Panc1 (cell line): ENCODE measurements around the gene GMFB. TPM values are rescaled to one million over a fixed set of nuclear protein-coding genes. Genes with fewer than 3 reads are reported as not detected.

Experiments used
- ATAC-seq: fragments of 200-7000 bp; cut with Tn5 transposase; 2 replicates; pipeline ENCODE4 v1.9.1; 2020; ENCODE audit warnings: mild to moderate bottlenecking, moderate library complexity
- BruUV-seq: library from RNA; stranded (reverse); fragments of 400-500 nt; replicated peaks from 2 replicates; lab custom pipeline; 2021; lab: Mats Ljungman, UMichigan
- CTCF ChIA-PET: fragments of 300-600 bp; sonication (Branson Sonifier 250); formaldehyde crosslinking; loops from one replicate; lab custom pipeline; 2022; ENCODE audit warnings: antibody characterized with exemption; lab: Charles Lee
- POLR2A ChIA-PET: fragments of 300-600 bp; sonication (Branson Sonifier 250); formaldehyde crosslinking; loops from one replicate; lab custom pipeline; 2022; ENCODE audit warnings: antibody characterized with exemption; lab: Charles Lee
- DNase-seq: peaks from one replicate; pipeline ENCODE4 v3.0.0-alpha.2; 2010; ENCODE audit warnings: low read depth, low spot score
- H3K27ac ChIP-seq: 2 replicates; pipeline ENCODE4 v1.5.1; 2011; ENCODE audit warnings: mild to moderate bottlenecking, low read length, inconsistent platforms
- H3K27me3 ChIP-seq: fragments of 200-500 bp; sonication (Bioruptor generic); 2 replicates; pipeline ENCODE4 v1.6.0; 2014; ENCODE audit warnings: low read length, inconsistent platforms; ENCODE audit not compliant: control insufficient read depth, insufficient read depth
- H3K36me3 ChIP-seq: fragments of 200-500 bp; sonication (Bioruptor generic); 2 replicates; pipeline ENCODE4 v1.5.1; 2014; ENCODE audit warnings: inconsistent platforms, mild to moderate bottlenecking, low read length, moderate library complexity; ENCODE audit not compliant: control insufficient read depth, insufficient read depth
- H3K4me1 ChIP-seq: 2 replicates; pipeline ENCODE4 v1.5.1; 2011; ENCODE audit warnings: inconsistent platforms, mild to moderate bottlenecking, low read length, moderate library complexity; ENCODE audit not compliant: control insufficient read depth, insufficient read depth
- H3K4me3 ChIP-seq, 2 experiments: 2 replicates each; pipeline ENCODE4 v1.5.1; 2011 to 2012; ENCODE audit warnings: low read depth in 2 of 2, low read length in 2 of 2, mild to moderate bottlenecking in 2 of 2, inconsistent platforms in 1 of 2, moderate library complexity in 1 of 2
- H3K9me3 ChIP-seq: fragments of 200-500 bp; sonication (Bioruptor generic); 2 replicates; pipeline ENCODE4 v1.5.1; 2014; ENCODE audit warnings: low read depth, mild to moderate bottlenecking, inconsistent platforms, low read length, moderate library complexity; ENCODE audit not compliant: control insufficient read depth, insufficient read depth
- POLR2AphosphoS5 ChIP-seq: IDR thresholded peaks from 2 replicates; pipeline ENCODE4 v1.6.1; 2012; ENCODE audit warnings: mild to moderate bottlenecking, low read depth, low read length, moderate library complexity
- REST ChIP-seq, 2 experiments: IDR thresholded peaks; 2 replicates each; pipeline ENCODE4 v1.6.1; 2011 to 2012; ENCODE audit warnings: low read depth in 2 of 2, control low read depth in 1 of 2, low read length in 1 of 2, mild to moderate bottlenecking in 1 of 2, moderate library complexity in 1 of 2; ENCODE audit not compliant: insufficient read depth in 1 of 2
- SIN3A ChIP-seq: IDR thresholded peaks from 2 replicates; pipeline ENCODE4 v1.6.1; 2012; ENCODE audit warnings: low read depth, mild to moderate bottlenecking, low read length, moderate library complexity, borderline replicate concordance; ENCODE audit not compliant: insufficient read depth
- TCF7L2 ChIP-seq: IDR thresholded peaks from 2 replicates; pipeline ENCODE4 v1.6.1; 2011; ENCODE audit warnings: mild to moderate bottlenecking, low read depth, low read length, inconsistent platforms
- in situ Hi-C: cut with HindIII; loops from 2 replicates; pipeline ENCODE4 v1.10.0; 2016; ENCODE audit warnings: low sequenced_read_pairs, low pct_unique_long_range_greater_than_20kb
- intact Hi-C: fragments of 100-400 bp; cut with micrococcal nuclease; formaldehyde crosslinking; loops from one replicate; pipeline ENCODE4 v1.10.0; 2022; ENCODE audit not compliant: unreplicated experiment
- total RNA-seq: library from RNA; stranded (reverse); gene quantifications from one replicate; pipeline ENCODE4 v1.2.1, GENCODE V29; 2021; ENCODE audit not compliant: unreplicated experiment
- TF ChIP-seq, protein P1 (sequence below): fragments of 450-650 bp; IDR thresholded peaks from 2 replicates; pipeline ENCODE4 v1.5.1; 2017; ENCODE audit warnings: mild to moderate bottlenecking

GMFB gene
- total RNA-seq, 1 experiment from 2014 or later: 54.2 TPM

DNA sequence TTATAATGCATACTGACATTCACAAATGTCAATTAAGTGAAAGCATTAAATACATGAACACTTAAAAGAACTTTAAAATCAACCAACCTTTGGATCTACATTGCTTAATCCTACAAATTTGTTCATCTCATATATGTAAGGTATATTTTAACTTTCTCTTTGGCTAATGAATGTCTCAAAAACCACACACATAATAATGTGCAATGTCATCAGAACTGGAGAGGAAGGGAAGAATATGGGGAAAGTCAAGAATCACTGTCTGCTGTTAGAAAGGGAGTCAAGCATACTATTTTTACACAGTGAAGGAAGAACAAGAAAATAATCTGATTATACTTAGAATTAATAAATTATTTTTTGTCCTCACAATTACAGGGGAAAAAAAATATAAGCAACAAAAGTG lies 4.9 kb downstream of the GMFB start:
- POLR2A ChIA-PET: no interaction called here
- H3K27me3 ChIP-seq: no peaks in the 10 kb centered on the region
- H3K4me1 ChIP-seq: peaks cover 4% of the 10 kb centered on the region
- no peak for ATAC-seq
- DNase-seq: no peak
- in situ Hi-C loops: no loop called here
- BruUV-seq: no TSS peak
- TF ChIP-seq SIN3A (no peak), TCF7L2 (no peak), REST (IDR thresholded peaks at IDR 0.05; ENCODE audit: insufficient read depth in 1 of 2, low read depth in 2 of 2, low read length in 1 of 2) (no peak), POLR2AphosphoS5 (no peak)
- TF ChIP-seq, protein P1, sequence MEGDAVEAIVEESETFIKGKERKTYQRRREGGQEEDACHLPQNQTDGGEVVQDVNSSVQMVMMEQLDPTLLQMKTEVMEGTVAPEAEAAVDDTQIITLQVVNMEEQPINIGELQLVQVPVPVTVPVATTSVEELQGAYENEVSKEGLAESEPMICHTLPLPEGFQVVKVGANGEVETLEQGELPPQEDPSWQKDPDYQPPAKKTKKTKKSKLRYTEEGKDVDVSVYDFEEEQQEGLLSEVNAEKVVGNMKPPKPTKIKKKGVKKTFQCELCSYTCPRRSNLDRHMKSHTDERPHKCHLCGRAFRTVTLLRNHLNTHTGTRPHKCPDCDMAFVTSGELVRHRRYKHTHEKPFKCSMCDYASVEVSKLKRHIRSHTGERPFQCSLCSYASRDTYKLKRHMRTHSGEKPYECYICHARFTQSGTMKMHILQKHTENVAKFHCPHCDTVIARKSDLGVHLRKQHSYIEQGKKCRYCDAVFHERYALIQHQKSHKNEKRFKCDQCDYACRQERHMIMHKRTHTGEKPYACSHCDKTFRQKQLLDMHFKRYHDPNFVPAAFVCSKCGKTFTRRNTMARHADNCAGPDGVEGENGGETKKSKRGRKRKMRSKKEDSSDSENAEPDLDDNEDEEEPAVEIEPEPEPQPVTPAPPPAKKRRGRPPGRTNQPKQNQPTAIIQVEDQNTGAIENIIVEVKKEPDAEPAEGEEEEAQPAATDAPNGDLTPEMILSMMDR: no peak
- H3K27ac ChIP-seq: no peak overlapping the region
- H3K36me3 ChIP-seq: peaks cover 21% of the 10 kb centered on the region
- intact Hi-C loops: no loop called here
- no peaks in the 10 kb centered on the region for H3K9me3 ChIP-seq
- CTCF ChIA-PET: no interaction called here
- H3K4me3 ChIP-seq: no peak overlapping the region

DNA sequence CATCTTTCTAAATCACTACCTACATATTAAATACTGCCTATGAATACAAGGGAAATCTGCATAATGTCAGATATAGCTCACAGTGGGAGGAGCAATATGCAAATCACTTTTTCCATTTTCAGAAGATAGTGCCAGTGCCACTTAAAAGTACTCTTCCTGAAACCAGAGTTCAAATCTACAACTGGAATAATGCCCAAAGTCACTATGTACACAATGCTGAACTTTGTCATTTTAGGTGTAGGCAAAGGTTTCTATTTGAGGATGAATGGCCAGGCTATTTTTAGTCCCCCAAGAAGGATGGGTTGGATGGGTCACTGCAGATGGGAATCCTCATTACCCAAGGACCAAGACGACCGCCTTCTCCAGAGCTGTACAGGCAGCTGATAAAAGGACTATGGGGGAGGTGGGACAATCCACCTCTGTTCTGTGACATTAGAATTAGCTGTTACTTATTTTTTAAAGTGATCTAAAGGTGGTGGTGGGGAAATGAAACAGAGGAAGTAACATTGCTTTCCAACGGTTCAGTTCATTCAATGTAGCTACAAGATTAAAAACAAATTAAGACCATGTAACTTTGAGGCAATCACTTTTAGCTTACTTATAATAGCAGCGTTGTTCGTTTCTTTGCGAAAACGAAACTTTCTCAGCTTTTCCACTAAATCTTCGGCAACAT lies 5.6 kb downstream of the GMFB start:
- TF ChIP-seq, protein P1: no peak
- no peak for TF ChIP-seq TCF7L2
- TF ChIP-seq SIN3A: no peak
- no peak for TF ChIP-seq POLR2AphosphoS5
- no peak for TF ChIP-seq REST (IDR thresholded peaks at IDR 0.05; ENCODE audit: insufficient read depth in 1 of 2, low read depth in 2 of 2, low read length in 1 of 2)
- ATAC-seq (no peak), DNase-seq (no peak)
- H3K27ac ChIP-seq: no peak overlapping the region
- H3K9me3 ChIP-seq: no peaks in the 10 kb centered on the region
- no TSS peak for BruUV-seq
- peaks cover 21% of the 10 kb centered on the region for H3K36me3 ChIP-seq
- intact Hi-C loops: no loop called here
- ChIA-PET CTCF (no interaction called here), POLR2A (no interaction called here)
- in situ Hi-C loops: no loop called here
- H3K4me3 ChIP-seq: no peak overlapping the region
- peaks cover 4% of the 10 kb centered on the region for H3K4me1 ChIP-seq
- H3K27me3 ChIP-seq: no peaks in the 10 kb centered on the region
